HG03135 (cell line): ENCODE results near the gene GLI3.

ENCODE experiments used
- ATAC-seq: cut with Tn5 transposase; IDR thresholded peaks from one replicate; pipeline ENCODE4 v1.9.1; 2021; ENCODE audit warnings: mild to moderate bottlenecking, moderate library complexity; ENCODE audit not compliant: unreplicated experiment

The GLI3 gene

GRCh38 chr7:42236266-42236975 lies 588 bp downstream of the GLI3 start:
- ATAC-seq: peak; percentile 41

DNA sequence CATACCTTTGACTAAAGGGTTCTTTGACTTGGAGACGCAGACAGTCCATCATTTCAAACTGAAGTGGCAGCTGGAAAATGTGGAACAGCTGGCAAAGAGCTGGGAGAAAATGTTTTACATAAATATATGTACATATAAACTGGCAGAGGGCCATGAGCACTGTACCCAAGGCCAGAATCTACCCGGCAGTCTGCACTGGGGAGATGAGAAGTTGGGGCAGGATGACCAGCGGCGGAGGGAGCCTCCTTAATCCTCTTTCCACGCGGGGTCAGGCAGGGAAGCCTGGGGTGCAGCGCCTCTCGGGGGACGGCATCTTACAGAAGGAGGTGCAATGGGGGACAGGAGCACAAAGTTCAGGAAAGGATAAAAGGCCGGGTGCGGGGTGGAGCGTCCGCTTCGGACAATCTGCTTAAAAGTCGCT lies 1.3 kb downstream of the GLI3 start:
- no peak for ATAC-seq

GRCh38 chr7:42234736-42235135 lies 2.3 kb downstream of the GLI3 start:
- ATAC-seq: no peak

DNA sequence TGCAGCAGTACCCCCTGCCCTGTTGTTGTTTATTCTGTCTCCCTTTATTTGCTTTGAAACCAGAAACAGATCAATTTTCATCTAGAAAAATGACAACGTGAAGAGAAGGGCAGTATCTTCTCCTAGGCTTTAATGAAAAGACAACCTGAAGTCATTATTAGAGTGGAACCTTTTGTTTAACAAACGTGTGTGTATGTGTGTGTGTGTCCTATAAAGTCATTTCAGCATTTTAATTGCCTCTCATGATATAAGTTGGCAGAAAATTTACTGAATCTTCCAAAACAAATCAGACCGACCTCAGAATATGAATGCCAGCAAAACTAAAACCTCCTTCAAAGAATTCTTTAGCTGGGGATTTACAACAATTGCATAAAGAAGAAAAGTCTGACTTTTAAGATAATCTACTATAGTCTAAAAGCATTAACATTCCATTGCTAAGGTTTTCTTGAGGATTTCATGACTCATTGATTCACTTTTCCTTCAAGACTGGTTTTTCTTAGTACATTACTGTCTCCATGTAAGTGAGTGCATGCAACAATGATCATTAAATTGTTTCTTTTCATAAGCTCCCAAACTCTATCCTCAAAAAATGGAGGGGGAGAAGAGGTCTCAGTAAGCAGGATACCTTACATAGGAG lies 3.2 kb downstream of the GLI3 start:
- no peak for ATAC-seq

DNA sequence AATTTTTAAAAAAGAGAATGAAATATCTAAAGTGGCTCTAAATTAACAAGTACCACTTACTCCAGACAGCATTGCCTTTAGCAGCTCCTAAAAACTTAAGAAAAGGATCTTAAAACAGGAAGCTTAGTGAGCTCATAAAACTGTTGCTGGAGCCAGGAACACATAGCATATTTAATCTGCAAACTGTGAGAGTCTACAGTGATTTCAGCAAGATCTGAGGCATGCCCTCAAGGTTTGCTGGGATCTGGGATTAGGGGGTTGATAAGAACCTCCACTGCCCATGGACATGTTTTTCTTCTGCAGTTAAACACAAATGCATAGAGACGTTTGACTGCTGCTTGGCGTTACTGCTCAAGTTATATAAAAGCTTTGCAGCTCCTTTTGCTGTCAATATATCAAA lies 3.8 kb downstream of the GLI3 start:
- no peak for ATAC-seq

- ATAC-seq: no peak
Observed at GRCh38 chr7:42232275-42232674, 4.7 kb downstream of the GLI3 start.

DNA sequence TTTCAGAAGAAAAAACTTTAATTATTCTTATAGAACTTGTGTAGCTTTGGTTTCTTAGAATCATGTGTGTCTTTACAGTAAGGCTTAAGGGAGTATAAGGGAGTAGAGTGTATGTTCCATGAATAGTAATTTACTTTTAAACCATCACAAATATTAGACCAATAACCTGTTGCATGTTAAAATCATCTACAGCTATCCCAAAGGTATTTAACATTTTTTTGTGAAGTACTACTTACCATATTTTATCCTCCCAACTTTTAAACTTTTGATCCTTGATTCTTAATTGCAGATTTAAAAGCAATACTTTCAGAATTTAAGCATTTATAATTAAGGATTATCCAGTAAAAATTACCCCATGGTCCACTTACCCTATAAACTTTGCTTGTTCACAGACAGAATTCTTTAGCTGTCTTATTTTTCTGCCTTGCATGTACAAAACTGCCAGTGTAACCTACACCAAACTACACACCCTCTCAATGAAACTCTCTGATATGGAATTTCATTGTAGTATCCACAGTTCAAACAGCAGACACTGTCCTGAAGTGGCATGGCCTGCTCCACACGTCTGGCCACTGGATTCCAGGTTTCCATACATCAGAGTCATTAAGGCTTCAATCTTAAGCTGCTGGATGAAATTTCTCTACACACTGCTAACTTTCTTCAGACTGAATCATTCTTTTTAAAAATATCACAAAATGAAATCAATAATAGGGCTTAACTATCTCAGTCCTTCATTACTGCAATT lies 5.8 kb downstream of the GLI3 start:
- ATAC-seq: no peak

DNA sequence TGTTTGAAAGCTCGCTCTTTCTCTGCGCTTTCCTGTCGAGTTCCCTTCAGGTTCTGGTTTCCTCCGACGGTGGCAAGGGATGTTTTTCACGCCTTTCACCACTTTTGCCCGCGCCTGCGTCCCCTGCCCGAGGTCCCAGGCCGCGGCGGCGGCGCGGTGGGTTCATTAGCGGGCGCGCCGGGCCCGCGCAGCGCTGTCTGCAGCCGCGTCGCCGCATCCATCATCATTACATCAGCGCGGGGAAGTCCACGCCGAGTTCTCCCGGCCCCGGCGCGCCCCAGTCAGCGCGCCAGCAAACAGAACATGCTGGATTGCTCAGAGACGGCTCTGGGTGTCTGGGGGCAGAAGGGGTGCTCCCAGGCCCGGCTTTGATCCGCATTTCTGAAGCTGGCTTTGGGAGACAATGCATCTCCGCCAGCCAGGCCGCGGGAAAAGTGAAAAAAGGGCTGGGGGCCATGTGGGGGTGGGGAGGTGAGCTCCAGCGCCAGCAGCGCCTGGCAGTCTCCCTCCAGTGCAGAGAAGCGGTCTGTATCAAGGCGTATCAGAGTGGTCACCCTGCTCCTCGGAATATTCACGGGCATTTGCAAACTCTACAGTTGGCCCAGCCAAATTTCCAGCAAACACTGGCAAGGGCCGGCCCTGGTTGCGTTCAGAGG lies 8.9 kb downstream of the GLI3 start:
- ATAC-seq: no peak

DNA sequence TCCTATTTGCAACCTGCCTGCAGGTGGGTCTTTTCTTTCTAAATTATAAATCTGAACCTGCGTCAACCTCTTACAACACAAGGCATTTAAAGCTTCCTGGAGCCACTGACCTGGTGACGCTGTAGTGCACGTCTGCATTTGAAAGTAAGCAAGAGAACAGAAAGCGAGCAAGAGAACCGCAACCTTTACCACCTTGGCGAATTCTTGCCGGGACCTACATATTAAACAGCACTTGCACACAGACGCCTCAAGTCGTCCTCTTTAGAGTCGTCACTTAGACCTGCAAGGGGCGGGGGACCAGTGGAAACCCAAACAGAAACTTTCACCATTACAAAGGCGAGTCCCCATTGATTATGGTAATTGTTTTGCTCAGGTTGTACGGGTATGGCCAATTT lies 9.5 kb downstream of the GLI3 start:
- ATAC-seq: peak; percentile 55

DNA sequence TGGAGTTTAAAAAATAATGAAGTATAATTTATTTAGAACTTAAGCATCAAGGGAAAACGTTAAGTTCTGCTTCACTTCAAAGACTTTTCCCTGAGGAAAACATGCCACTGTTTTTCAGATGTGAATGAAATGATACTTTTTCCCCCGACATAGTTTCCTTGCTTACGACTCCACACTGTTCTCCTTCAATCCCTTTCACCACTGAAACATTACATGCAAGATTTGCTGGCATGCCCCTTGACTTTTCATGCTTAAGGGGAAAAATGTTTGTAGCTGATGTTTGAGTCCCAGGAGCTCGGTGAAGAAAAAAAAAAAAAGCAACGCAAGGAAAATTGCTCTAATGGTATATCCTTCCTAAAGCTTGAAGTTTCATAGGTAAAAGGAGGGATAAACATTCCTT lies 10.0 kb downstream of the GLI3 start:
- ATAC-seq: no peak

DNA sequence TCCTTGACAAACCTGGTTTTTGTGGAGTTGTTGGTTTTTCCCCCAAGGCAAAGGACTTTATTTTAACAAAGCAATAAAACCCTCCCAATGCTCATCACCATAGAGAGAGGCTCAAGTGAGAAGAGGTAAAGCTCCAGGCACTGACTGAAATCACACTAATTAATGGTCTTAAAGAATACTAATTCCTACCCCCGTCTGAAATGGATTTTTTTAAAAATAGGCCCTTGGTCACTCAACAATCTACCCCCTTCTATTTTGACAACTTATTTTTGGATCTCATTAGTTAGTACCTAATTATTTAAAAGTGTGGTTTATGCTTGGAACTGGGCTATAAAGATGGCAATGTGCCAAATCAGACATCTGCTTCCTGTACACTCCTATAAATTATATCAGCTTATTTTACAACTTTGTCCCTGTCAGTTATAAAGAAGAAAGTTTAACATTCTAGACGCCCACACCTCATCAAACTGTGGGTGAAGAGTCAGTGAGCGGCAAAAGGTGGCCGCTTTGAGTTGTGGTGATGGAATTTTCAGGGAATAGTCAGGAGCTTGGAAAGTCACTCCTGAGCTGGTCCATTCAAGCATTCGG lies 10.6 kb downstream of the GLI3 start:
- no peak for ATAC-seq

DNA sequence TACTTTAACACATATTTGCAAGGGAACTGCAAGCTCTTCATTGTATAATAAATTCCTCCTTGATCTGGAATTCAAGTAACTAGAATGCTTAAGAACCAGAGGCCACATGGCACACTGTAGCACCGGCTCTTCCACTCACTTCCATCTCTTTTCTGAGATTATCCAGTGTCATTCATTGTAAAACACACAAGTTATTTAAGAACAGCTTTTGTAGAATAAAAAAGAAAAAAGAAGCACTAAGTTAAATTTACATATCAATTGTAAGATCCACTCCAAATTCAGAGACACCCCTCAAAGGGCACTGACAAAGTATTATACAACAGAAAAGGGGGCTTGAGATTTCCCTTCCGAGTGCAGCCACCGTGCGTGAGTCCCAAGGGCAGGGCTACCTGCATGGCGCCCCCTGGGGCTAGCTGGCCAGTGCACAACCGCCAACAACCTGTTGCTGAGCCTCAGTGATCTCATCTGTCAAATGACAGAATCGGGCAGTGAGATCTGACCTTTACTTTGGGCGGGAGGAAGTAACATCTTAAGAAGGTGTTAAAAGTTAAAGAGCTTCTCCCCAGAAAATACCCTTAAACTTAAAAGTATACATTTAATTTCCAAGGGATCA lies 12.5 kb downstream of the GLI3 start:
- ATAC-seq: no peak

DNA sequence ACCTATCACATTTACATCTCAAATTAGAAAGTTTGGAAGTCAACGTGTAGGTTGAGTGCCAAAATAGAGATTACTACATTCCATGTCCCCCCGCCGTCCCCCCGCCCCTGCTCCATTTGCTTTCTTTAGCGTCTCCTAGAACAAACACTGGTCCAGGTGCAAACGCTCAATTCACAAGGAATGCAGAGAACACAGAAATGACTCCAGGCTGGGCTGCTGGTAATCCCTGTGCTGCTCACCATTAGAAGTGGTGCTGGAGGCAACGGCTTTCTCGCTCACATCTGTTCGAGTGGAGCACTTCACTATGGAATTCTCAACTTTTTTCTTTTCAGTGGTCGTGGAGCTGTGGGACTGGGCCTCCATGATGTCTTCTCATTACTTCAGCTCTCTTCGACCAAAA lies 14.1 kb downstream of the GLI3 start:
- ATAC-seq: no peak

GRCh38 chr7:42222125-42222524 lies 14.9 kb downstream of the GLI3 start:
- no peak for ATAC-seq

DNA sequence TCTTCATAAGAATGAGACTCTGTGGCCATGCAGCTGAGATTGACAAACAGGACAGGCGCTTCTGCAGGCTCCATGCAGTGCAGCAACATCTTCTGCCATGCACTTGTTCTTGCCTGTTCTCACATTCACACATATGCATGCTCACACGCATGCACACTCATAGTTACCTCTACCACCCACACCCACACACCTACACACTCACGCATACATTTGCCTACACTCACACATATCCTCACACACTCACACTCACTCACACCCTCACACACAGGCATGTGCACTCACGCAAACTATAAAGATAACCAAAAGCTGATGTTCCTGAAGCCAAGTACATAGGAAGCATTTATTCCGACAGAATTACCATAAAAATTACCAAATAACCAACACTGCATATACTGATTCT lies 15.7 kb downstream of the GLI3 start:
- no peak for ATAC-seq

DNA sequence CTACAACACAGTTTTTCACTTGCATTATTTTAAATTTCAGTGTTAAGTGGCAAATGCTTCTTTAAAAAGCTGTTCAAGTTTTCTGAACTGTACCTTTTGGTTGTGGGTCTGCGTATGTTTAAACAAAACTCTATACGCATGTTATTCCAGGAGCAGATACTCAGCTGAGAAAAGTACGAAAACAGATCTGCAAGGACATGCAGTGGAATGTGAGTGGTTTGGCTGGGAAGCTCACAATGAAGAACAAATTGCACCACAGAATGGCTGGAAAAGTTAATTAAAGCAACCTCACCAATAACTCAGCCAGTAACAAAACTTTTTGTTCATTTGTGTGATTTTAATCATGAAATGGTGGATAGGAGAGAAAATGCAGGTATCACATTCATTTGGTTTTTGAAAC lies 17.6 kb downstream of the GLI3 start:
- ATAC-seq: no peak

- no peak for ATAC-seq
Observed at GRCh38 chr7:42218248-42218647, 18.8 kb downstream of the GLI3 start.

- ATAC-seq: no peak
Observed at GRCh38 chr7:42217548-42217947, 19.5 kb downstream of the GLI3 start.

DNA sequence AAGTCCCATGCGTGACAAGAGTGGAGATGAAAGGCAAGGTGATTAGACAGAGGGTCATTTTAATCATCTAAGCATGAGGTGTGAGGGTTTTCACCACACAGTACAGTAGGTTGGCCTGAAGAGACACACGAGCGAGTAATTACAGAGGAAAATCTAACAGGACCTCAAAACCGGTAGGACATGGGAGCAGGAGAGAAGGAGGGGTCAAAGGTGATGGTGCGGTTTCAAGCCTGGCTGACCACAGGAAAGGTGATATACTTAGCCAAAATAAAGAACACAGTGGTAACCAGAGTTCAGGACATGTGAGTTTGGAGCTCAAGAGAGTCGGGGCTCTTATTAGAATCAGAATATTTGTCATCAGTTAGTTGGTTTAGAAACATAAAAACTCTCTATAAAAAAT lies 20.0 kb downstream of the GLI3 start:
- no peak for ATAC-seq

DNA sequence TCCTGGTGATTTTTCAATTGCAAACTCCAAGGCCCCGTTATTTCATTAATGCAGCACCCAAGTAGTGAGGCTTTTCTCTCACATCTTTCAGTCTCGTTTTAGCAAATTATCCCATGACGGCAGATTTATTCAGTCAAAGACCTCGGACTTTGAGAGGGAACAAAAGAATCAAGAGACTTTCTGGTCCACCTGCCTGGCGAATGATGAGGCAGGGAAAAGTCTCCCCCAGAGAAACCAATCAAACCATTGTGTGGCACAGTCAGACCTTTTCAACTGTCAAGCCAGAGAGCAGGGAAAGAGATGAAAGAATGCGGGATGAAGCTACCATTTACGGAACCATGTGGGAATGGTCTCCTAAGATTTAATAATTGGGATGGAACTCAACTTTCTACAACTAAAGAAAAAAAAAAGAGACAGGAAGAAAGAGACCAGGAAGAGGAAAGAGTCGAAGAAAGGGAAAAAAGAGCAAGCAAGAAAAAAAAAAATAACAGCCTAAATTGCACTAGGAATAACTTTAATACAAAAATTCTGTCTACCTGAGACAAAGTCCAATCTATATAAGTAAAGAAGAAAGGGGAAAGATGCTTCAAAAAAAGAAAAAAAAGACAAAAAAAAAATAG lies 22.8 kb downstream of the GLI3 start:
- no peak for ATAC-seq
